ENCODE data around the gene MYLK4. TPM values are rescaled to one million over a fixed set of nuclear protein-coding genes. Genes with fewer than 3 reads are reported as not detected.

The MYLK4 gene
- total RNA-seq, 4 donors from 2014 or later: 0.65 to 1.5 (median 0.93) TPM

GRCh38 chr6:2718334-2719092 lies 32.2 kb downstream of the MYLK4 start:
- no peak for TF ChIP-seq CTCF (IDR thresholded peaks at IDR 0.05; ENCODE audit: low read depth)

DNA sequence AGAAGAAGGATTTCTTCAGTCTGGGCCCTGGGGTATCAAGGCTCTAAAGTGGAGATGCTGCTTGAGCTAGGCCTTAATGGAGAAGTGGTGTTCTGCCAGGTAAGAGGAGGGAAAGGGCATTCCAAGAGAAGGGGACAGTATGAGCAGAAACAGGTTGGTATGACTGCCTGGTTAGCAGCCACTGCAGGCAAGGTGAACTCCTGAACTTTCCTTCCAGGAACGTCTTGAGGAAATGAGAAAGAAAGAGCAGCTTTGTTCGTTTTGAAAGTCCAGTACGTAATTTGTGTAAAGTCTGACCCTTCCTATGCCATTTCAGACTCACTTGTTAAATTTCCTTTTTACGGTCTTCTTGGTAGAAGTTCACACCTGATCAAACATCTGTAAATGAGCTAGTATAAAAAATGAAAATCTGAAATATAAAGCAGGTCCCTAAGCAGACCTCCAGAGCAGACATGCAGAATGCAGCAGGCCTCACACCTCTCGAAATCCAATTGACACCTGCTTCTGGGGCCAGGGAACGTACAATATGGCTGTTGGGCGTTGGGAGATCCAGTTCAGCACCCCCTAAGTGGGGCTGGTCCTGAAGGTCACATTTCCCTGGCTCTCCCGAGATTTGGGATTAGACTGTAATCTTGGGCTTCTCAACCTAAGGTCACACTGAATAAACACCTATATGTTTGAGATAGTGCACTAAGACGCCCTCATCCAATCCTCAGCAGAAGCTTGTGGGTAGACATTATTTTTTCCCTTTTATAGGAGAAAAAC lies 33.6 kb downstream of the MYLK4 start:
- TF ChIP-seq CTCF (IDR thresholded peaks at IDR 0.05; ENCODE audit: low read depth): no peak

DNA sequence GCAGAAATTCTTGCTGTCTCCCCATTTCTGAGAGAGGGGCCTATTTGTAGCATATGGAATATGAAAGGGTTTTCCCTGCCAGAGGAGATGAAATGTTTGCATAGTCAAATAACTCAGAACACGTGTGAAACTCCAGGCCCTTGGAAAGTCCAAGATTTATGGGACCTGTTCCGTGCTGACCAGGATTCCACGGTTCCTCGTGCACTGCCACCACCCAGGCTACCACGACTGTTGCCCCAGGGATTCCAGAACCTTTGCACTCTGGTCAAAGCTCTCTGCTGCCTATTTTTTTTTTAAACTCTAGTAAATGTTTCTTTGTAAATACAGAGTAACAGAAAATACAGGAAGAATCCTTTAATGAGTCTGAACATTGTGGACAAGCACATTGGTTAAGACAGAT lies 35.0 kb downstream of the MYLK4 start:
- no peak for TF ChIP-seq CTCF (IDR thresholded peaks at IDR 0.05; ENCODE audit: low read depth)

DNA sequence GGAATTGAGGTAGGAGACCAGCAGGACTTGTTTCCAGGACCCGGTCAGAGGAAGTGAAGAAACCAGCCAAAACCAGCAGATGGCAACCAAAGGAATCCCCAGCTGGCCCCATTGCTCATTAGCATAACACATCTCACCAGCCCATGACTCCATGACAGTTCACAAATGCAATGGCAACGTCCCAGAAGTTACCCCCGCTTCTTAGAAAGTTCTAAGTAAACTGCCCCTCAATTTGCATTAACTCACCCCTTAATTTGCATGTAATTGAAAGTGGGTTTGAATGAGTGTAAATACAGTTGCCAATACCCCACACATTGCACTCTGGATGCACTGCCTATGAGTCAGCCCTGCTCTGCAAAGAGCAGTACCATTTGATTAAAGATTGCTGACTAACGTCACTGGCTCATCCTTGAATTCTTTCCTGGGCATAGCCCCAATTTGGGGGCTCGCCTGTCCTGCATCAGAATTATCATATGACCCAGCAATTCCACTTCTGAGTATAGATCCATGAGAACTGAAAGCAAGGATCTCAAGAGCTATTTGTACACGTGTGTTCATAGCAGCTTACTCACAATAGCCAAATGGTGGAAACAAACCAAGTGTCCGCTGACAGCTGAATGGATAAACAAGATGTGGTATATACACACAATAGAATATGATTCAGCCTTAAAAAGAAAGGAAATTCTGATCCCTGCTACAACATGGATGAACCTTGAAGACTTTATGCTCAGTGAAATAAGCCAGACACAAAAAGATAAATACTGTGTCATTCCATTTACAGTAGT lies 36.4 kb downstream of the MYLK4 start:
- TF ChIP-seq CTCF (IDR thresholded peaks at IDR 0.05; ENCODE audit: low read depth): no peak

- TF ChIP-seq CTCF (IDR thresholded peaks at IDR 0.05; ENCODE audit: low read depth): no peak
Observed at GRCh38 chr6:2713473-2714110, 37.1 kb downstream of the MYLK4 start.

- no peak for TF ChIP-seq CTCF (IDR thresholded peaks at IDR 0.05; ENCODE audit: low read depth)
Observed at GRCh38 chr6:2712102-2712501, 38.6 kb downstream of the MYLK4 start.

Data from subcutaneous adipose tissue (tissue), 4 donors.